Neural cell (in vitro differentiated cells): Measurements from ENCODE around the gene CYTH3. TPM values are rescaled to one million over a fixed set of nuclear protein-coding genes. Genes with fewer than 3 reads are reported as not detected.

Experiments used
- H2AFZ ChIP-seq: fragments of 200-600, 300-800 bp; sonication (generic), shearing (Covaris generic); 2 replicates; pipeline ENCODE4 v1.6.0; 2014; ENCODE audit warnings: low read depth, mild to moderate bottlenecking, antibody characterized with exemption, low read length, moderate library complexity
- H3F3A ChIP-seq: fragments of 200-600 bp; shearing (Covaris generic); 2 replicates; pipeline ENCODE4 v1.6.1; 2016; ENCODE audit warnings: mild to moderate bottlenecking, moderate library complexity, mixed read lengths, antibody characterized with exemption, low read length; ENCODE audit not compliant: insufficient read depth, poor library complexity, severe bottlenecking
- H3K27ac ChIP-seq: fragments of 200-600, 300-800 bp; sonication (generic), shearing (Covaris generic); 2 replicates; pipeline ENCODE4 v1.5.1; 2014; ENCODE audit warnings: mild to moderate bottlenecking, low read length, moderate library complexity
- H3K27me3 ChIP-seq: fragments of 300-800, 200-600 bp; sonication (generic), shearing (Covaris generic); 2 replicates; pipeline ENCODE4 v1.6.0; 2014; ENCODE audit warnings: mild to moderate bottlenecking, low read depth, low read length, moderate library complexity; ENCODE audit not compliant: insufficient read depth
- H3K36me3 ChIP-seq: fragments of 300-800, 200-600 bp; sonication (generic), shearing (Covaris generic); 2 replicates; pipeline ENCODE4 v1.5.1; 2014; ENCODE audit warnings: mild to moderate bottlenecking, antibody characterized with exemption, low read length, moderate library complexity; ENCODE audit not compliant: insufficient read depth
- H3K4me2 ChIP-seq: fragments of 300-800, 200-600 bp; sonication (generic), shearing (Covaris generic); 2 replicates; pipeline ENCODE4 v1.6.0; 2014; ENCODE audit warnings: mild to moderate bottlenecking, low read length
- H3K4me3 ChIP-seq: fragments of 300-800, 200-600 bp; sonication (generic), shearing (Covaris generic); 2 replicates; pipeline ENCODE4 v1.5.1; 2014; ENCODE audit warnings: mild to moderate bottlenecking, low read length, moderate library complexity
- H3K79me2 ChIP-seq: fragments of 200-600 bp; shearing (Covaris generic); replicated peaks from 2 replicates; pipeline ENCODE4 v1.6.0; 2014; ENCODE audit warnings: mild to moderate bottlenecking, low read length, moderate library complexity; ENCODE audit not compliant: insufficient read depth
- H3K9ac ChIP-seq: fragments of 300-800, 200-600 bp; sonication (generic), shearing (Covaris generic); 2 replicates; pipeline ENCODE4 v1.6.1; 2016; ENCODE audit warnings: mild to moderate bottlenecking, low read length, mixed read lengths
- H3K9me2 ChIP-seq: fragments of 200-600 bp; shearing (Covaris generic); 2 replicates; pipeline ENCODE4 v1.6.1; 2016; ENCODE audit warnings: mild to moderate bottlenecking, low read length, mixed read lengths; ENCODE audit not compliant: insufficient read depth
- H3K9me3 ChIP-seq: fragments of 200-600, 300-800 bp; sonication (generic), shearing (Covaris generic); 2 replicates; pipeline ENCODE4 v1.6.1; 2016; ENCODE audit warnings: mild to moderate bottlenecking, mixed run types, low read length, moderate library complexity, mixed read lengths
- H4K20me1 ChIP-seq: fragments of 200-600 bp; shearing (Covaris generic); 2 replicates; pipeline ENCODE4 v1.6.1; 2016; ENCODE audit warnings: mild to moderate bottlenecking, mixed run types; ENCODE audit not compliant: insufficient read depth
- EP300 ChIP-seq: fragments of 450-650 bp; conservative IDR thresholded peaks from 2 replicates; pipeline ENCODE4 v1.6.1; 2014; ENCODE audit warnings: antibody characterized with exemption, mild to moderate bottlenecking, moderate library complexity; ENCODE audit not compliant: poor library complexity, severe bottlenecking
- EZH2 ChIP-seq: fragments of 200-600, 300-800 bp; shearing (Covaris generic), sonication (generic); IDR thresholded peaks from 2 replicates; pipeline ENCODE4 v1.6.1; 2014; ENCODE audit warnings: antibody characterized with exemption, low read length, borderline replicate concordance, mild to moderate bottlenecking; ENCODE audit not compliant: insufficient read depth, poor library complexity, severe bottlenecking
- MXI1 ChIP-seq: fragments of 450-650 bp; conservative IDR thresholded peaks from 2 replicates; pipeline ENCODE4 v1.6.1; 2014; ENCODE audit warnings: antibody characterized with exemption, mild to moderate bottlenecking; ENCODE audit not compliant: poor library complexity, severe bottlenecking
- POLR2AphosphoS5 ChIP-seq: IDR thresholded peaks from 2 replicates; pipeline ENCODE4 v1.6.1; 2012
- RAD21 ChIP-seq: fragments of 450-650 bp; conservative IDR thresholded peaks from 2 replicates; pipeline ENCODE4 v1.6.1; 2014; ENCODE audit warnings: antibody characterized with exemption, mild to moderate bottlenecking, moderate library complexity
- SMC3 ChIP-seq: fragments of 450-650 bp; conservative IDR thresholded peaks from 2 replicates; pipeline ENCODE4 v1.6.1; 2014; ENCODE audit warnings: antibody characterized with exemption, mild to moderate bottlenecking, moderate library complexity; ENCODE audit not compliant: poor library complexity
- TAF1 ChIP-seq: IDR thresholded peaks from 2 replicates; pipeline ENCODE4 v1.6.1; 2012; ENCODE audit warnings: low read depth
- polyA plus RNA-seq: library from polyadenylated mRNA; depleted of rRNA; stranded (reverse); fragments of >200 nt; gene quantifications from 2 replicates; pipeline ENCODE4 v1.2.3, GENCODE V29; 2014
- TF ChIP-seq, protein P1 (sequence below): IDR thresholded peaks from 2 replicates; pipeline ENCODE4 v1.6.1; 2012; ENCODE audit warnings: borderline replicate concordance
- TF ChIP-seq, protein P2 (sequence below): fragments of 450-650 bp; IDR thresholded peaks from 2 replicates; pipeline ENCODE4 v1.5.1; 2014; ENCODE audit warnings: antibody characterized with exemption, mild to moderate bottlenecking, moderate library complexity; ENCODE audit not compliant: poor library complexity, severe bottlenecking

The CYTH3 gene
- polyA plus RNA-seq, 1 donor from 2014 or later = 33.9 TPM

DNA sequence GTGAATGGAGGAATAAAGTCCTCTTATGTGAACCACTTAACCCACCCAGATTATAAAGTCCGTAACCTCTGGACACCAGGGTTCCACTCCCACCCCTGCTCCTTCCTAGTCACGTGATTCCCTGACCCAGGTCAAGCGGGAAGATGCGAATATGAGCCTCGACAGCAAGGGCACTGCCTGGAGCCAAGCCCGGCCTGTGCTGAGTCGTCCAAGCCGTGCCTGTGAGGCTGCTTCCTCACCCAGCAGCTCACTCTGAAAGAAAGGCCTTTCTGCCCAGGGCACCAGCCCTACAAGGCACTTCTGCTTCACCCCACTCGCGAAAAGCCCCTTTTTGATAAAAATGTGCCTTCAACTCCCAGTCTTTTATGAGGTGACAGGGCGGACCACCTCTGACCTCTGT lies 85.8 kb downstream of the CYTH3 start:
- Histone ChIP-seq H3K79me2 (no peaks in the 10 kb centered on the region), H3K27me3 (no peaks in the 10 kb centered on the region), H3K9me3 (no peaks in the 10 kb centered on the region), H2AFZ (no peak overlapping the region), H3K9me2 (no peaks in the 10 kb centered on the region), H3K27ac (no peak overlapping the region), H3K4me3 (no peak overlapping the region), H3F3A (no peaks in the 10 kb centered on the region), H3K9ac (no peak overlapping the region), H3K4me2 (no peak overlapping the region), H3K36me3 (no peaks in the 10 kb centered on the region), H4K20me1 (no peaks in the 10 kb centered on the region)
- TF ChIP-seq, protein P1, sequence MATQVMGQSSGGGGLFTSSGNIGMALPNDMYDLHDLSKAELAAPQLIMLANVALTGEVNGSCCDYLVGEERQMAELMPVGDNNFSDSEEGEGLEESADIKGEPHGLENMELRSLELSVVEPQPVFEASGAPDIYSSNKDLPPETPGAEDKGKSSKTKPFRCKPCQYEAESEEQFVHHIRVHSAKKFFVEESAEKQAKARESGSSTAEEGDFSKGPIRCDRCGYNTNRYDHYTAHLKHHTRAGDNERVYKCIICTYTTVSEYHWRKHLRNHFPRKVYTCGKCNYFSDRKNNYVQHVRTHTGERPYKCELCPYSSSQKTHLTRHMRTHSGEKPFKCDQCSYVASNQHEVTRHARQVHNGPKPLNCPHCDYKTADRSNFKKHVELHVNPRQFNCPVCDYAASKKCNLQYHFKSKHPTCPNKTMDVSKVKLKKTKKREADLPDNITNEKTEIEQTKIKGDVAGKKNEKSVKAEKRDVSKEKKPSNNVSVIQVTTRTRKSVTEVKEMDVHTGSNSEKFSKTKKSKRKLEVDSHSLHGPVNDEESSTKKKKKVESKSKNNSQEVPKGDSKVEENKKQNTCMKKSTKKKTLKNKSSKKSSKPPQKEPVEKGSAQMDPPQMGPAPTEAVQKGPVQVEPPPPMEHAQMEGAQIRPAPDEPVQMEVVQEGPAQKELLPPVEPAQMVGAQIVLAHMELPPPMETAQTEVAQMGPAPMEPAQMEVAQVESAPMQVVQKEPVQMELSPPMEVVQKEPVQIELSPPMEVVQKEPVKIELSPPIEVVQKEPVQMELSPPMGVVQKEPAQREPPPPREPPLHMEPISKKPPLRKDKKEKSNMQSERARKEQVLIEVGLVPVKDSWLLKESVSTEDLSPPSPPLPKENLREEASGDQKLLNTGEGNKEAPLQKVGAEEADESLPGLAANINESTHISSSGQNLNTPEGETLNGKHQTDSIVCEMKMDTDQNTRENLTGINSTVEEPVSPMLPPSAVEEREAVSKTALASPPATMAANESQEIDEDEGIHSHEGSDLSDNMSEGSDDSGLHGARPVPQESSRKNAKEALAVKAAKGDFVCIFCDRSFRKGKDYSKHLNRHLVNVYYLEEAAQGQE = no peak
- TF ChIP-seq EP300 (no peak), TAF1 (no peak), SMC3 (no peak), RAD21 (no peak), POLR2AphosphoS5 (no peak), EZH2 (no peak), MXI1 (no peak)
- TF ChIP-seq, protein P2, sequence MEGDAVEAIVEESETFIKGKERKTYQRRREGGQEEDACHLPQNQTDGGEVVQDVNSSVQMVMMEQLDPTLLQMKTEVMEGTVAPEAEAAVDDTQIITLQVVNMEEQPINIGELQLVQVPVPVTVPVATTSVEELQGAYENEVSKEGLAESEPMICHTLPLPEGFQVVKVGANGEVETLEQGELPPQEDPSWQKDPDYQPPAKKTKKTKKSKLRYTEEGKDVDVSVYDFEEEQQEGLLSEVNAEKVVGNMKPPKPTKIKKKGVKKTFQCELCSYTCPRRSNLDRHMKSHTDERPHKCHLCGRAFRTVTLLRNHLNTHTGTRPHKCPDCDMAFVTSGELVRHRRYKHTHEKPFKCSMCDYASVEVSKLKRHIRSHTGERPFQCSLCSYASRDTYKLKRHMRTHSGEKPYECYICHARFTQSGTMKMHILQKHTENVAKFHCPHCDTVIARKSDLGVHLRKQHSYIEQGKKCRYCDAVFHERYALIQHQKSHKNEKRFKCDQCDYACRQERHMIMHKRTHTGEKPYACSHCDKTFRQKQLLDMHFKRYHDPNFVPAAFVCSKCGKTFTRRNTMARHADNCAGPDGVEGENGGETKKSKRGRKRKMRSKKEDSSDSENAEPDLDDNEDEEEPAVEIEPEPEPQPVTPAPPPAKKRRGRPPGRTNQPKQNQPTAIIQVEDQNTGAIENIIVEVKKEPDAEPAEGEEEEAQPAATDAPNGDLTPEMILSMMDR = no peak

DNA sequence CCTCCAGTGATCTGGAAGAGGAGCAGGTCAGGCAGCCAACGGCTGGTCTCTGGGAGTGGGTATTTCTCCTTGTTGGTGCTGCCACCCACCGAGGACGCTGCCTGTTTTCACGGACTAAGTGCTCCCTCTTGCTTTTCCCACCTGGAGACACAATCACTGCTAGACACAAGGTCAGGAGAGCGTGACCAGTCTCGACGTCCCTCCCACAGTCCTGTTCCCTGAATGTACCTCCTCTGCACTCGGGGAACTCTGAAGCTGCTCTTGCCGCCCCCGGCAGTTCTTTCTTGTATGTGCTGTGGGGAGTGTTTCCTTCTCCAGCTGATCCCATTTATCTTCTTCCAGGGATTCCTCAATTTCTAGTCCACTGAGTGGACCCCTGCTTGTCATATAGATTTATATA lies 89.4 kb downstream of the CYTH3 start:
- Histone ChIP-seq H3F3A (no peaks in the 10 kb centered on the region), H3K9ac (no peak overlapping the region), H3K27ac (no peak overlapping the region), H2AFZ (no peak overlapping the region), H3K9me3 (no peaks in the 10 kb centered on the region), H3K36me3 (no peaks in the 10 kb centered on the region), H3K27me3 (no peaks in the 10 kb centered on the region), H3K9me2 (no peaks in the 10 kb centered on the region), H3K4me3 (no peak overlapping the region), H3K79me2 (no peaks in the 10 kb centered on the region), H4K20me1 (no peaks in the 10 kb centered on the region), H3K4me2 (no peak overlapping the region)
- TF ChIP-seq POLR2AphosphoS5 (no peak), EP300 (no peak), TAF1 (no peak), SMC3 (no peak), MXI1 (no peak), RAD21 (no peak)
- TF ChIP-seq, protein P1 = no peak
- TF ChIP-seq, protein P2 = no peak
